IgD-negative memory B cell (primary cell): ENCODE data around the gene INPP5A. TPM values are rescaled to one million over a fixed set of nuclear protein-coding genes. Genes with fewer than 3 reads are reported as not detected.

Experiments
- H3K27ac Mint-ChIP-seq, 3 donors: one replicate each; pipeline ENCODE4 v1.8.0; 2020 to 2022; ENCODE audit warnings: mild to moderate bottlenecking in 3 of 3, mixed read lengths in 3 of 3, moderate library complexity in 1 of 3
- H3K27me3 Mint-ChIP-seq: one replicate; pipeline ENCODE4 v1.8.0; 2021; ENCODE audit warnings: mixed read lengths
- H3K36me3 Mint-ChIP-seq: one replicate; pipeline ENCODE4 v1.8.0; 2020; ENCODE audit warnings: mild to moderate bottlenecking, mixed read lengths
- H3K4me1 Mint-ChIP-seq, 3 donors: one replicate each; pipeline ENCODE4 v1.8.0; 2020 to 2022; ENCODE audit warnings: mixed read lengths in 3 of 3, mild to moderate bottlenecking in 1 of 3
- H3K4me3 Mint-ChIP-seq, 4 donors: one replicate each; pipeline ENCODE4 v1.8.0; 2020 to 2022; ENCODE audit warnings: mild to moderate bottlenecking in 4 of 4, mixed read lengths in 4 of 4, moderate library complexity in 3 of 4
- H3K9me3 Mint-ChIP-seq, 3 donors: one replicate each; pipeline ENCODE4 v1.8.0; 2020 to 2021; ENCODE audit warnings: mixed read lengths in 3 of 3, mild to moderate bottlenecking in 1 of 3
- polyA plus RNA-seq: library from polyadenylated mRNA; unstranded; fragments of 300-500 nt; fragmentation: Illumina TruSeq; gene quantifications from one replicate; pipeline ENCODE4 v1.2.3, GENCODE V29; 2021

Gene INPP5A
- polyA plus RNA-seq, 1 donor from 2014 or later, result 0.94 TPM

DNA sequence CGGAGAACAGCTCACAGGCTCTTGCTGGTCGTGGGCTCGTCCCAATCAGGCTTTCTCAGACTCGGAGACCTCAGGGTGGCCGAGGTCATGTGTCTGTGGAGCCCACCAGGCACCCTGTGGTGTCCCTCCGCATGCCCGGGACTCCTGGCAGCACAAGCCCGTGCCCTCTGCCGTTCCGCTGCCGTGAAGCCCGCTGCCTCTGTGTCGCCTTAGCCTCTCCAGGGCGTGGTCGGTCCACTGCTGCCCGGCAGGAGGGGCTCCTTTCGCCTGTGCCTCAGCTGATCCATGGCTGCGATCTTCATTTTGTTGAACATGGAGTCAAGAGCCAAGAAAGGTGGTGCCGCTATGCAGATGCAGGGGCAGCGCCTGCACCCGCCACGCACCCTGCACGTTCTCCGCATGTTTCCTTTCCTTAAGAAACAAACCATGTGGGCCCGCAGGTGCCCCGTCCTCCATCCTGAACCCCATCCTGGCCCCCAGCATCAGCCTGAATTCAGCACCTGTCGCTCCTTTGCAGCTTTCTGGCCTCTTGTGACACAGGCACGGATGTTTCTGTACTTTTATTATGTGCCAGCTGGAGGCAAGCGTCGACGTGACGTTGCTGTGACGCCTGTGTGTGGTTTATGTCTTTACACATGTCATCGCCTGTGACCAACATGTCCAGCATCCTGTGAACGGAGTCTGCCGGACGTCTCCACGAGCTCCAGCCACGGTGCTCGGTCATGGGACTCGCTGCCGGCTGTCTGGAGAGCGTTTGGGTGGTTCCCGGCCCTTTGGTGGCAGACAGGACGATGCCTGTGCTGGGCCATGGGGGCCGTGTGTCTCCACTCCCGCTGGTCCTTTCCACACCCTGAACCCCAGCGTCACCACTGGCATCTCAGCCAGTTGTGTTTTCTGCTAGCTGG lies 178.4 kb downstream of the INPP5A start:
- no peaks in the 10 kb centered on the region for H3K27me3 Mint-ChIP-seq
- H3K4me1 Mint-ChIP-seq, result no peaks in the 10 kb centered on the region
- peaks cover 2% of the 10 kb centered on the region for H3K36me3 Mint-ChIP-seq
- peak overlapping the region in 1 of 3 donors; percentile 71 for H3K27ac Mint-ChIP-seq
- no peaks in the 10 kb centered on the region for H3K9me3 Mint-ChIP-seq
- no peak overlapping the region for H3K4me3 Mint-ChIP-seq

DNA sequence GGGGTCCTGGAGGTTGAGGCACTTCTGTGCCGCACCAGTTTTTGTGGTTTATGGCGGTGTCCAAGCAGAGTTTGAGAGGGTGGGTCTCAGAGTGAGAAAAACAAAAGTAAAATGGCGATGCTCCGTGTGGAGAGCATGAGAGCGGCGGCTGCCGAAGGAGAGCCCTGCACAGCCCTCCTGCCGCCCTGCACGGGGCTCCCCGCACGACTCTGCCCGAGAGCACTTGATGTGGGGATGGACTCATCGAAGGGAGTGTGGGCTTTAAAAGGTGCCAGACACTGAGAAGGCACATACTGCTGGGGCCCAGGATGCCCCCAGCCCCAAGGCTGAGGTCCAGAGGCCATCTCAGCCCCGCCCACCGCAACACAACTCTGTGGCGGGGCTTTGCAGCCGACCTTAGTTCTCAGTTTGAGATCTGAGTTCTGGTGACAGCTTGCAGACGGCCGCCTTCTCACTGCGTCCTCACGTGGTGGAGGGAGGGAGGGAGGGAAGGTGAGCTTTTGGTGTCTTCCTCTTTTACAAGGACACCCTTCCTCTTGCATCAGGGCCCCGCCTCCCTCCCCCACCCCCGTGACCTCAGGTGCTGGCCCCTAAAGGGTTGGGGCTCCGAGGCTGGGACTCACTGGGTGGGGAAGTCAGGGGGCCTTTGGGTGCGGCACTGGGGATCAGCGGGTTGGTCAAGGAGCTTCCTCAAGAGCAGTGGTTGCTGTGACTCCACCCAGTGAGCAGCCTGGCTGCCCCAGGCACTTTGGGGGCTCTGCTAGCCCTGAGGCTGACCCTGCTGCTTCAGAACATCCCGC lies 179.3 kb downstream of the INPP5A start:
- H3K27ac Mint-ChIP-seq, result peak overlapping the region in 1 of 3 donors; percentile 71
- no peaks in the 10 kb centered on the region for H3K9me3 Mint-ChIP-seq
- peaks cover 2% of the 10 kb centered on the region for H3K36me3 Mint-ChIP-seq
- no peaks in the 10 kb centered on the region for H3K27me3 Mint-ChIP-seq
- no peaks in the 10 kb centered on the region for H3K4me1 Mint-ChIP-seq
- H3K4me3 Mint-ChIP-seq, result no peak overlapping the region

DNA sequence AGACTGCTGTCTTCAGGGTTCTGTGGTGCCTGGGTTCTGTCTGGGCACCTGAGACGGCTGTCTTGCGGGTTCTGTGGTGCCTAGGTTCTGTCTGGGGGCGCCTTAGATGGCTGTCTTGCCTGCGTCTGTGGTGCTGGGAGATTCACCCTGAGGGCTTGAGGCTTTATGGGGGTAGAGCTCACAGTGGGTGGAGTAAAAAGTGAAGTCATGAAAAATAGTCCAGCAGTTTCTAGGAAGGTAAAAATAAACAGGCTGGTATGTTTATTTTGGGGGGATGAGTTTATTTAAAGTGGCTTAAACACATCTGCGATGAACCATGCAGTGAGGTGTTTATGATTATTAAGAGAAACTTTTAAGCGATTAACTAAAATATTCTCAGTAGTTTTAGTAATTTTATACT lies 184.1 kb downstream of the INPP5A start:
- Mint-ChIP-seq H3K4me1 (no peaks in the 10 kb centered on the region), H3K36me3 (peaks cover 6% of the 10 kb centered on the region), H3K4me3 (no peak overlapping the region), H3K27me3 (no peaks in the 10 kb centered on the region), H3K9me3 (no peaks in the 10 kb centered on the region), H3K27ac (peak overlapping the region in 1 of 3 donors; percentile 50)

DNA sequence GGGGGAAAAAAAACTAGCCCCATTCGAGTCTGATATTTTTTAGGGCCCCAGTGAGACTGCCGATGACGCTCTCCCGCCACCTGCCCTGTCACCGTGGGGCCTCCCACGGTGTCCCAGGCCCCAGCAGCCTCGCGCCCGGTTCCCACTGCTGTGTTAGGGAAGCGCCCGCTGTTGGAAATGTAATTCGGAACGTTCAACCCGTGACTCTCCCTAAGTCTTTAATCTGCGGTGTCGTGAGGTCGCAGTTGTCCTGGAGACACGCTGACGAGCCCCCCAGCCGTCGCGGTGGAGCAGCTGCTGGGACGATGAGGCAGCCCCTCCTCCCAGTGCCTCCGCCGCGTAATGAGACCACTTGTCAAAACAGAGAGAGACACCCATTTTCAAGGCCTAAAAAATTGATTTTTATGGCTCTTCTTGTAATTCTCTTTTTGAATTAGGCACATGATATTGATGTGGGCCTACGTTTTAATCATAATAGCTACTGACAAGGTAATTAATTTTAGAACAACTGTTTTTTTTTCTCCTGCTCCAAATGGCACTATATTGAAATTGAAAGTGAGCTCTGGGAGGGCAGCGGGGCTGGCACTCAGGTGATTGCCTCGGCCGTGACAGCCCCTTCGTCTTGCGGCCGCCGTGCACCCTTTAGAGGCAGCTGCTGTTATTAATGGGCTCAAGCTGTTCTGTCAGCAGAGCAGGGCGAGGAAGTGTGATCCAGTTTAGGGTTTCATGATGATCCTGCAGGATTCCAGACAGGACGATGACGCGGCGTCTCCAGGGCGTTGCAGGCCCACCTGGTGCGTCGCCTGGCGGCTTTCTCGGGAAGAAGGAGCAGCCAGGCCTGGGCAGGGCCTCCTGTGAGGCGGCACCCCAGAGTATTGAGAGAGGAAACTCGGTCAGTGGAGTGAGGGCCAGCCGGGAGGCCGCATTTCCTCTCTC lies 185.1 kb downstream of the INPP5A start:
- no peak overlapping the region for H3K4me3 Mint-ChIP-seq
- H3K27ac Mint-ChIP-seq, result peak overlapping the region in 2 of 3 donors; percentile 50 to 53
- H3K4me1 Mint-ChIP-seq, result no peaks in the 10 kb centered on the region
- H3K36me3 Mint-ChIP-seq, result peaks cover 7% of the 10 kb centered on the region
- no peaks in the 10 kb centered on the region for H3K27me3 Mint-ChIP-seq
- H3K9me3 Mint-ChIP-seq, result no peaks in the 10 kb centered on the region

DNA sequence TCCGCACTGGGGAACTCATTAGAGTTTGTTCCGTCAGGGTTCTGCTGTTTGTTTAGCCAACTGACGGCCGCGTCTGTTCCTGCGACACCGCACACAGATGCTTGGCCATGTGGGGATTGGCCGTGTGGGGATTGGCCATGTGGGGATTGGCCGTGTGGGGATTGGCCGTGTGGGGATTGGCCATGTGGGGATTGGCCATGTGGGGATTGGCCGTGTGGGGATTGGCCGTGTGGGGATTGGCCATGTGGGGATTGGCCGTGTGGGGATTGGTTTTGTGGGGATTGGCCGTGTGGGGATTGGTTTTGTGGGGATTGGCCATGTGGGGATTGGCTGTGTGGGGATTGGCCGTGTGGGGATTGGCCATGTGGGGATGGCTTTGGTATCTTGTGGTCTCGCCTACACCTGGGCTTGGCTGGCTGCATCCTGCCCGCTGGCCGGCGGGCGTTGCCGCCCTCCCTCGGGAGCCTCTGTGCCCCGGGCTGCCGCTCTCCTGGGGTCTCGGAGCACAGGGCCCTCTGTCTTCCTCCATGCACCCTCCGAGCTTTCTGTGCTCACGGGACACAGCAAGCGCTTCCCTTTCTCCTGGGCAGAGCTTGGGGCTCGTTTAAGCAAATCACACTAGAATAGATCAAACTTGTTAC lies 185.9 kb downstream of the INPP5A start:
- Mint-ChIP-seq H3K9me3 (no peaks in the 10 kb centered on the region), H3K27ac (peak overlapping the region in 1 of 3 donors; percentile 50), H3K4me1 (no peaks in the 10 kb centered on the region), H3K4me3 (no peak overlapping the region), H3K27me3 (no peaks in the 10 kb centered on the region), H3K36me3 (peaks cover 7% of the 10 kb centered on the region)

DNA sequence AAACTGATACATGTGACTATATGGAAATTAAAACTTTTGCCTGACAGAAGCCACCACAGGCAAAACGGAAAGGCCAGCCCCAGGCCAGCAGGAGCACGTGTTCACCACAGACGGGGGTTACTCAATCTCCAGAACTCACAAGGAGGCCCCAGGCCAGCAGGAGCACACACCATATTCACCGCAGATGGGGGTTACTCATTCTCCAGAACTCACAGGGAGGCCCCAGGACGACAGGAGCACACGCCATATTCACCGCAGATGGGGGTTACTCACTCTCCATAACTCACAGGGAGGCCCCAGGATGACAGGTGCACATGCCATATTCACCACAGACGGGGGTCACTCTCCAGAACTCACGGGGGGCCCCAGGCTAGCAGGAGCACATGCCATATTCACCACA lies 186.9 kb downstream of the INPP5A start:
- Mint-ChIP-seq H3K4me1 (peaks cover 0 to 1% (median 0%) of the 10 kb centered on the region in 3 donors), H3K27me3 (no peaks in the 10 kb centered on the region), H3K4me3 (peak overlapping the region in 1 of 4 donors; percentile 74), H3K9me3 (no peaks in the 10 kb centered on the region), H3K36me3 (peaks cover 7% of the 10 kb centered on the region), H3K27ac (no peak overlapping the region)

DNA sequence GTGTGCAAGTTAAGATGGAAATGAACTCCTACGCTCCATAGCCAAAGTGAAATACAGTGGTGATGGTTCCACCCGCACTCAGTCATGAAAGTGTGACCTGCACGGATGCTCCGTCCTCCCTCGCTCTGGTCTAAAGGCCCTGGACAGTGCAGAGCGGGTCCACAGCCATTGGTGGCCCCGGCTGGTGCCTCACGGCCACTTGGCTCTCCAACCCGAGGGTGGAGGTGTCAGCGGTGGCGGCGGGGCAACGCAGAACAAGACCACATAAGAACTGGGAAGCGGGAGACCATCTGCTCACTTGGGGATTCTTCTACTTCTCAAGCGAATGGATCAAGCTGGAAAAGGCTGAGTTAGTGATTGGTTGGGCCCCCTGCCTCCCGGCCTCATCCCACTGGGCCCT lies 187.6 kb downstream of the INPP5A start:
- H3K4me3 Mint-ChIP-seq, result no peak overlapping the region
- H3K36me3 Mint-ChIP-seq, result peaks cover 7% of the 10 kb centered on the region
- peaks cover 0 to 1% (median 0%) of the 10 kb centered on the region in 3 donors for H3K4me1 Mint-ChIP-seq
- H3K27me3 Mint-ChIP-seq, result no peaks in the 10 kb centered on the region
- H3K27ac Mint-ChIP-seq, result no peak overlapping the region
- no peaks in the 10 kb centered on the region for H3K9me3 Mint-ChIP-seq

DNA sequence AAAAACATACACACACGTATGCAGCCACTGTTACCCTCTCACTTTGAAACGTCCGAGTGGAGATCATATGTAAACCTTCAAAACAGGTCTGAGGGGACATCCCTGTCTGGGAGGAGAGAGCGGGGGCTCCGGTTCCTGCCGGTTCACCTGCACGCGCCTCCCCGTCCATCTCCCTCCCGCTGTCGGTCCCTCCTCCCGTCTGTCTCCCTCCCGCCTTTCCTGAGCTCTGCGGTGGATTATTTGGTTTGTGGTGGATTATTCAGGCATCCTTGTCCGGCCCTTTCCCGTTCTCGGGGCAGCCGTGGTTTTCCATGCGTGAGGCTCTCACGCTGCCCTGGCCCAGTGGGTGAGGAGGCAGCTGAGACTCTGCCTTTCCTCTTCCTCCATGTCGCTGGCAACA lies 188.6 kb downstream of the INPP5A start:
- H3K36me3 Mint-ChIP-seq, result peaks cover 7% of the 10 kb centered on the region
- H3K27me3 Mint-ChIP-seq, result no peaks in the 10 kb centered on the region
- no peak overlapping the region for H3K4me3 Mint-ChIP-seq
- H3K9me3 Mint-ChIP-seq, result no peaks in the 10 kb centered on the region
- peaks cover 0 to 1% (median 0%) of the 10 kb centered on the region in 3 donors for H3K4me1 Mint-ChIP-seq
- no peak overlapping the region for H3K27ac Mint-ChIP-seq

DNA sequence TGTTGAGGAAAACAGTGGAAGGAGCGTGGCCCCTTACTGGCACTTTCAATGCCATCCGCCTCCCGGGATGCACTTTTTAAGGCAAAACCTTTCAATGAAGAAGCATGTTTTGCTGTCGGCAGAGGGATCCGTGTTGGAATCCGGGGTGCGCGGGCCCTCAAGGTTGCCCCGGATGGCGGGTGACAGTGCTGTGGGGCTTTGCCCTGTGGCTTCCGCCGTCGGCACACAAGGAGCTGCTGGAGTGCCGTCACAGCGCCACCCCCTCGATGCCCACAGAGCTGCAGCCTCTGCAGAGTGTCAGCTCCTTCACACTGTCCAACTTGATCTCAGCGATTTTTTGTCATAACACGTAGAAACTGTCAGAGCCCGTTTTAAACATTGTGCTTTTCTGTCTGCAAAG lies 189.4 kb downstream of the INPP5A start:
- H3K27ac Mint-ChIP-seq, result no peak overlapping the region
- peaks cover 7% of the 10 kb centered on the region for H3K36me3 Mint-ChIP-seq
- H3K9me3 Mint-ChIP-seq, result no peaks in the 10 kb centered on the region
- no peaks in the 10 kb centered on the region for H3K27me3 Mint-ChIP-seq
- H3K4me3 Mint-ChIP-seq, result no peak overlapping the region
- peaks cover 0 to 1% (median 0%) of the 10 kb centered on the region in 3 donors for H3K4me1 Mint-ChIP-seq

DNA sequence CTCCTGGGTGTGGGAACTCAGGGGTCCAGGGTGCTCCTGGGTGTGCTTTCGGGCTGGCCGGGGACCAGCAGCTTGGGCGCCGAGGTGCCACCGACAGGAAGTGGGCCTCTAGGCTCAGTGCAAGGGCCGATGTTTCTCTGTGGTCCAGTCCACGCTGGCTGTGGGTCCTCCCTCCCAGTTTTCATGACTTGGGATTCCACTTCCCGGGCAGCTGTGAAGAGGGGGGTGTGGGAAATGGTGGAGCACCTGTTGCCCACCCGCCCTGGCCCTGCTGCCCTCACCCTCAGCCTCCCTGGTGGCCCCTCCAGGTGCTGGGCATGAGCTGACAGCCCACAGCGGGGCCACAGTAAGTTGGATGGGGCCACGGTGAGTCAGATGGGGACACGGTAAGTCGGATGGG lies 189.8 kb downstream of the INPP5A start:
- Mint-ChIP-seq H3K27me3 (no peaks in the 10 kb centered on the region), H3K27ac (no peak overlapping the region), H3K9me3 (no peaks in the 10 kb centered on the region), H3K4me3 (no peak overlapping the region), H3K4me1 (peaks cover 0 to 1% (median 0%) of the 10 kb centered on the region in 3 donors), H3K36me3 (peaks cover 7% of the 10 kb centered on the region)

DNA sequence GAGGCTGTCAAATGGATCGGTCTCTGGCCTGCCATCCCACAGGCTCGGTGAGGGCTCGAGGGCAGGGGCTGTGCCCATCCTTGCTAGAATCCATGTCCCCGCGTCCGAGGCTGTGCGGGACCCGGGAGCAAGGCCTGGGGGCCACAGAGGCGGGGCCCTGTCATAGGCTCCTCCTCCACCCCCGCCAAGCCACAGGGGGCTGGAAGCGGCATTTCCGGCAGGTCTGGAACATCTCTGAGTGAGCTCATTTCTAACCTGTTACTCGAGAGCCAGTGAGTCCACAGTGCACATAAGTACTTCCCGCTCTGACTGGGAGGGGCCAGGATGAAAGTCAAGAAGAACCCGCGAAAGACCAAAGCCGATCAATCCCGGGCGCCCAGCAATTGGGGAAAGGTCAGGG lies 190.7 kb downstream of the INPP5A start:
- no peaks in the 10 kb centered on the region for H3K27me3 Mint-ChIP-seq
- H3K9me3 Mint-ChIP-seq, result no peaks in the 10 kb centered on the region
- peaks cover 0 to 1% (median 0%) of the 10 kb centered on the region in 3 donors for H3K4me1 Mint-ChIP-seq
- H3K27ac Mint-ChIP-seq, result no peak overlapping the region
- no peak overlapping the region for H3K4me3 Mint-ChIP-seq
- H3K36me3 Mint-ChIP-seq, result peaks cover 5% of the 10 kb centered on the region

DNA sequence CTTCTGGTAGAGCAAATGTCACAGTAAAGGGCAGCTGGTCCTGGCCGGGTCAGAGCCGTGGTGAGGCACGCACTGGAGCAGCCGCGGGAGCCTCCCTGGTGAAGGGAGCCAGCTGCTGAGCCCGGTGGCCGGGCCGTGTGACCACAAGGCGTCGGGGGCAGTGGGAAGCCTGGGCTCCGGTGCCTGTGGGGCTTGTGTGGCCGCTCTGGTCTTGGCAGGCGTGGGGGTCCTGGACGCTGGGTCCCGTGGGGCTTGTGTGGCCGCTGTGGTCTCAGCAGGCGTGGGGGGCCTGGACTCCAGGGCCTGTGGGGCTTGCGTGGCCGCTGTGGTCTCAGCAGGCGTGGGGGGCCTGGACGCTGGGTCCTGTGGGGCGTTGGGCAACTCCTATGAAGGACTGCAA lies 191.2 kb downstream of the INPP5A start:
- H3K4me3 Mint-ChIP-seq, result no peak overlapping the region
- peaks cover 4% of the 10 kb centered on the region for H3K36me3 Mint-ChIP-seq
- peaks cover 0 to 1% (median 0%) of the 10 kb centered on the region in 3 donors for H3K4me1 Mint-ChIP-seq
- no peaks in the 10 kb centered on the region for H3K9me3 Mint-ChIP-seq
- no peaks in the 10 kb centered on the region for H3K27me3 Mint-ChIP-seq
- H3K27ac Mint-ChIP-seq, result peak overlapping the region in 1 of 3 donors; percentile 35

DNA sequence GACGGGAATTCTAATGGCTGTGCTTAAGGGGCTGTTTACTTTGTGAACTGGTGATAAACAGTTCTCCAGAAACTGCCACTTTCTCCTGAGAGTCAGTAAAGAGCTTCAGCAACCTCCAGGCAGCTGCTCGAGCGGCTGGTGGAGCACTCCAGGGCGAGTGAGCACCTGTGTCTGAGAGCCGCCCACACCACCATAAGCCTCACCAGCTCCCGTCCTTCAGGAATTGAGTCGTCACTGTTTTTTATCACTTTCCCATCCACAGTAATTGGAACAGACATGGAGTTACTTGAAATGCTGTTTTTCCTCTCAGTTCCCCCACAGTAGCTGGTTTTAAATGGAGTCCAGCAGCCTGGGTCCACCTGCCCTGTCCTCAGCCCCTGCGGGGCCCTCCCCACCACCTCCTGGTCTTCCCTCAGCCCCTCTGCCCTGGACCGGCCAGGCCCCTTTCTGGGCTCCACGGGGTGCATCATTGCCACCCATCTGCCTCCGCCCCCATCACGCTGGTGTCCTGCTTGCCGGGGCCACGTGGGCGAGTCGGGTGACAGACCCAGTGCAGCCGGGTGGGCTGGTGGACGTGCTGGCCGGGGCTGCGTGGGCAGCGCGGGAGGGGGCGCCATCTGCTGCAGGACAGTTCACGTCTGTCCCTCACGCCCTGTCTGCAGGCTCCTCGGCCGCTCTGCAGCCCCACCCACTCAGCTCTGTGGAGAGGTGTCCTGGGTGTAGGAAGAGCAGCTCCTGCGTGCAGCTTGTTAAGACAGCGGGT lies 192.4 kb downstream of the INPP5A start:
- Mint-ChIP-seq H3K27me3 (no peaks in the 10 kb centered on the region), H3K36me3 (peaks cover 3% of the 10 kb centered on the region), H3K4me1 (peaks cover 0 to 1% (median 0%) of the 10 kb centered on the region in 3 donors), H3K4me3 (no peak overlapping the region), H3K27ac (no peak overlapping the region), H3K9me3 (no peaks in the 10 kb centered on the region)

DNA sequence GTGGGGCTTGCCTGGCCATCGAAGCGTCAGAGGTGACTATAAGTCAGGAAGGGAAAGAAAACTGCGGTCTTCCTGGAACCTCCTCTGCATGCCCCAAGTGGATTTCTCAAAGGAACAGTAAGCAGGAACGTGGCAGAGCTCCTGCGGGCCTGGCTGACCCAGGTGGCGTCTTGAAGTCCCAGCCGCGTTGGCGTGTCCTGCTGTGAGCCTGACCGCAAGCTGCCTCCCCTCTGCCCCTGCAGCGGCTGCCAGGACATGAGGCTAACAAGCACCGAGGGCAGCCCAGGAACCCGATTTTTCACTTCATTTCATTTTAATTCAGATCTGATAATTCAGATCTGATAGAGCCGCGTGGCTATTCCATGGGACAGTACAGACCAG lies 193.0 kb downstream of the INPP5A start:
- Mint-ChIP-seq H3K9me3 (no peaks in the 10 kb centered on the region), H3K36me3 (peaks cover 3% of the 10 kb centered on the region), H3K4me3 (no peak overlapping the region), H3K27ac (no peak overlapping the region), H3K27me3 (no peaks in the 10 kb centered on the region), H3K4me1 (peaks cover 0 to 1% (median 0%) of the 10 kb centered on the region in 3 donors)
